CD14-positive monocyte (primary cell): ENCODE data around the gene CDCA7L. TPM values are rescaled to one million over a fixed set of nuclear protein-coding genes. Genes with fewer than 3 reads are reported as not detected.

Experiments
- DNase-seq, 3 donors: peaks; one replicate each; pipeline ENCODE4 v3.0.0-alpha.2; 2011 to 2022
- H2AFZ ChIP-seq: 2 replicates; pipeline ENCODE4 v1.6.0; 2012; ENCODE audit warnings: mild to moderate bottlenecking, low read depth, low read length, inconsistent platforms; ENCODE audit not compliant: insufficient read depth, poor library complexity, severe bottlenecking
- H3K27ac ChIP-seq, 2 donors: 1 replicate in 1 of 2; 2 replicates in 1 of 2; pipeline ENCODE4 v1.5.1; 2012 to 2013; ENCODE audit warnings: low read length in 2 of 2, control low read depth in 1 of 2, inconsistent platforms in 1 of 2, low read depth in 1 of 2, mild to moderate bottlenecking in 1 of 2
- H3K27me3 ChIP-seq, 2 donors: one replicate each; pipeline versions ENCODE4 v1.6.0 to v1.6.1; 2011 to 2013; ENCODE audit warnings: low read length in 2 of 2; ENCODE audit not compliant: control insufficient read depth in 2 of 2, insufficient read depth in 2 of 2
- H3K36me3 ChIP-seq, 2 donors: replicated peaks in 1 of 2; 1 replicate in 1 of 2; 2 replicates in 1 of 2; pipeline versions ENCODE4 v1.5.1 to v1.6.1; 2012 to 2013; ENCODE audit warnings: low read length in 2 of 2, control low read depth in 1 of 2, inconsistent platforms in 1 of 2, mild to moderate bottlenecking in 1 of 2; ENCODE audit not compliant: insufficient read depth in 2 of 2, control insufficient read depth in 1 of 2
- H3K4me1 ChIP-seq, 2 donors: 1 replicate in 1 of 2; 2 replicates in 1 of 2; pipeline versions ENCODE4 v1.5.1 to v1.6.1; 2012 to 2013; ENCODE audit warnings: low read length in 2 of 2, control low read depth in 1 of 2, inconsistent platforms in 1 of 2, mild to moderate bottlenecking in 1 of 2, moderate library complexity in 1 of 2; ENCODE audit not compliant: insufficient read depth in 2 of 2, control insufficient read depth in 1 of 2
- H3K4me2 ChIP-seq: replicated peaks from 2 replicates; pipeline ENCODE3; 2012; ENCODE audit warnings: low read length, moderate library complexity, mild to moderate bottlenecking; ENCODE audit not compliant: poor library complexity, severe bottlenecking; ENCODE audit errors: extremely low read depth
- H3K4me3 ChIP-seq, 3 experiments: fragments of 200-600 bp in 1 of 3; sonication (generic) in 1 of 3; replicated peaks in 1 of 3; 1 replicate in 2 of 3; 2 replicates in 1 of 3; pipeline ENCODE4 v1.5.1; 2011 to 2013; ENCODE audit warnings: low read length in 3 of 3, mild to moderate bottlenecking in 3 of 3, control low read depth in 2 of 3, low read depth in 2 of 3, inconsistent platforms in 1 of 3, moderate library complexity in 1 of 3
- H3K79me2 ChIP-seq: 2 replicates; pipeline ENCODE4 v1.6.0; 2012; ENCODE audit warnings: mild to moderate bottlenecking, control low read depth, inconsistent platforms, low read length, moderate library complexity; ENCODE audit not compliant: insufficient read depth
- H3K9ac ChIP-seq: 2 replicates; pipeline ENCODE4 v1.6.0; 2017; ENCODE audit warnings: low read length, mild to moderate bottlenecking; ENCODE audit not compliant: insufficient read depth, poor library complexity, severe bottlenecking
- H3K9me3 ChIP-seq, 2 donors: replicated peaks in 1 of 2; 1 replicate in 1 of 2; 2 replicates in 1 of 2; pipeline versions ENCODE4 v1.5.1 to v1.6.1; 2012 to 2013; ENCODE audit warnings: low read length in 2 of 2, control low read depth in 1 of 2; ENCODE audit not compliant: control insufficient read depth in 1 of 2, insufficient read depth in 1 of 2
- H4K20me1 ChIP-seq: 2 replicates; pipeline ENCODE4 v1.6.0; 2012; ENCODE audit warnings: mild to moderate bottlenecking, low read length, control low read depth, moderate library complexity; ENCODE audit not compliant: insufficient read depth
- H3K27ac Mint-ChIP-seq, 7 donors: one replicate each; pipeline ENCODE4 v1.8.0; 2020; ENCODE audit warnings: mild to moderate bottlenecking in 7 of 7, mixed read lengths in 7 of 7, moderate library complexity in 6 of 7, inconsistent platforms in 2 of 7
- H3K27me3 Mint-ChIP-seq, 3 donors: one replicate each; pipeline ENCODE4 v1.8.0; 2021 to 2022; ENCODE audit warnings: low read depth in 3 of 3, mild to moderate bottlenecking in 3 of 3, mixed read lengths in 3 of 3, moderate library complexity in 3 of 3, inconsistent platforms in 1 of 3
- H3K36me3 Mint-ChIP-seq, 2 donors: one replicate each; pipeline ENCODE4 v1.8.0; 2020; ENCODE audit warnings: mixed read lengths in 2 of 2, inconsistent platforms in 1 of 2, mild to moderate bottlenecking in 1 of 2
- H3K4me1 Mint-ChIP-seq: one replicate; pipeline ENCODE4 v1.8.0; 2020; ENCODE audit warnings: mild to moderate bottlenecking, mixed read lengths
- H3K4me3 Mint-ChIP-seq, 2 donors: one replicate each; pipeline ENCODE4 v1.8.0; 2020; ENCODE audit warnings: mild to moderate bottlenecking in 2 of 2, mixed read lengths in 2 of 2, moderate library complexity in 1 of 2
- H3K9me3 Mint-ChIP-seq, 7 donors: one replicate each; pipeline ENCODE4 v1.8.0; 2020 to 2022; ENCODE audit warnings: mixed read lengths in 7 of 7, mild to moderate bottlenecking in 6 of 7, moderate library complexity in 6 of 7, inconsistent platforms in 2 of 7
- CTCF ChIP-seq: fragments of 200-600 bp; IDR thresholded peaks from one replicate; pipeline ENCODE4 v1.8.0; 2022; ENCODE audit warnings: antibody characterized with exemption, mild to moderate bottlenecking
- WGBS: methylation state at CpG from one replicate; pipeline ENCODE4 v1.1.5; 2013; ENCODE audit warnings: missing lambda C conversion rate; ENCODE audit not compliant: insufficient coverage; 5-methylcytosine and 5-hydroxymethylcytosine counted together
- intact Hi-C, 2 donors: fragments of 100-400 bp; cut with micrococcal nuclease; formaldehyde crosslinking; loops; one replicate each; pipeline versions ENCODE4 v1.15.0 to v1.15.1; 2023
- polyA plus RNA-seq, 3 donors: library from polyadenylated mRNA; depleted of rRNA in 1 of 3; unstranded in 2 of 3; stranded (reverse) in 1 of 3; fragments of 300-500 nt in 2 of 3; fragments of >200 nt in 1 of 3; fragmentation: Illumina TruSeq in 2 of 3; gene quantifications; 1 replicate in 2 of 3; 2 replicates in 1 of 3; pipeline ENCODE4 v1.2.3, GENCODE V29; 2012 to 2021

Gene CDCA7L
- polyA plus RNA-seq, 3 donors: 2.5 to 4.3 (median 3.1) TPM

GRCh38 chr7:21920936-21921335 lies 24.8 kb downstream of the CDCA7L start:
- Mint-ChIP-seq H3K4me3 (no peak overlapping the region), H3K27me3 (no peaks in the 10 kb centered on the region), H3K4me1 (peaks cover 13% of the 10 kb centered on the region), H3K27ac (no peak overlapping the region), H3K9me3 (no peaks in the 10 kb centered on the region), H3K36me3 (peaks cover under 1 to 6% of the 10 kb centered on the region in 2 donors)
- no peak for TF ChIP-seq CTCF
- WGBS: no CpG with 5 or more reads among the region's 3 CpGs
- H3K4me3 ChIP-seq: no peak overlapping the region
- no peak overlapping the region for H3K9ac ChIP-seq
- H2AFZ ChIP-seq: no peak overlapping the region
- no peaks in the 10 kb centered on the region for H4K20me1 ChIP-seq
- no peak for DNase-seq
- no peaks in the 10 kb centered on the region for H3K27me3 ChIP-seq
- H3K36me3 ChIP-seq: peaks cover 0 to 3% of the 10 kb centered on the region in 2 donors
- H3K79me2 ChIP-seq: peaks cover 64% of the 10 kb centered on the region
- no peak overlapping the region for H3K4me2 ChIP-seq
- intact Hi-C loops: no loop called here
- no peaks in the 10 kb centered on the region for H3K9me3 ChIP-seq
- H3K27ac ChIP-seq: no peak overlapping the region
- H3K4me1 ChIP-seq: peaks cover 0 to 4% of the 10 kb centered on the region in 2 donors

GRCh38 chr7:21918216-21918615 lies 27.5 kb downstream of the CDCA7L start:
- Histone ChIP-seq H2AFZ (no peak overlapping the region), H3K27me3 (no peaks in the 10 kb centered on the region), H4K20me1 (no peaks in the 10 kb centered on the region), H3K9me3 (no peaks in the 10 kb centered on the region), H3K4me1 (peaks cover 0 to 4% of the 10 kb centered on the region in 2 donors), H3K79me2 (peaks cover 40% of the 10 kb centered on the region), H3K27ac (no peak overlapping the region), H3K9ac (no peak overlapping the region), H3K4me3 (no peak overlapping the region), H3K4me2 (no peak overlapping the region), H3K36me3 (peaks cover 0 to 21% of the 10 kb centered on the region in 2 donors)
- H3K4me3 Mint-ChIP-seq: no peak overlapping the region
- H3K27me3 Mint-ChIP-seq: no peaks in the 10 kb centered on the region
- intact Hi-C loops: no loop called here
- 100% methylated on average over 1 of the region's 2 CpGs for WGBS
- H3K36me3 Mint-ChIP-seq: peaks cover 15 to 16% of the 10 kb centered on the region in 2 donors
- H3K27ac Mint-ChIP-seq: peak overlapping the region in 2 of 7 donors; percentile 4 to 11
- TF ChIP-seq CTCF: no peak
- H3K9me3 Mint-ChIP-seq: no peaks in the 10 kb centered on the region
- H3K4me1 Mint-ChIP-seq: peaks cover 14% of the 10 kb centered on the region
- DNase-seq: no peak
